SK-N-MC (cell line): ENCODE data around the gene ABCF2.

ENCODE experiments used
- EZH2 ChIP-seq: fragments of 200-600 bp; sonication (generic); IDR thresholded peaks from one replicate; pipeline ENCODE4 v1.6.1; 2017; ENCODE audit warnings: antibody characterized with exemption
- FOXP2 ChIP-seq: optimal IDR thresholded peaks from 2 replicates; pipeline ENCODE3; 2011; ENCODE audit warnings: mild to moderate bottlenecking, moderate library complexity; ENCODE audit not compliant: insufficient read depth; ENCODE audit errors: extremely low read length, control extremely low read depth
- POLR2AphosphoS5 ChIP-seq: IDR thresholded peaks from 2 replicates; pipeline ENCODE4 v1.6.1; 2012; ENCODE audit warnings: mild to moderate bottlenecking, low read depth, low read length, borderline replicate concordance

GRCh38 chr7:151212626-151213025 lies 14.4 kb downstream of the ABCF2 start:
- TF ChIP-seq EZH2 (no peak), POLR2AphosphoS5 (no peak), FOXP2 (no peak)
